SK-N-DZ (cell line): Measurements from ENCODE around the gene LGR4.

Experiments used
- DNase-seq: peaks from one replicate; pipeline ENCODE4 v3.0.0-alpha.2; 2015; ENCODE audit warnings: low spot score

Gene LGR4

GRCh38 chr11:27429761-27430393 is 42.7 kb downstream of the LGR4 start:
- DNase-seq: no peak

GRCh38 chr11:27427183-27427980 is 45.2 kb downstream of the LGR4 start:
- DNase-seq: no peak

GRCh38 chr11:27425814-27426213 is 46.8 kb downstream of the LGR4 start:
- DNase-seq: no peak

GRCh38 chr11:27423125-27423524 is 49.5 kb downstream of the LGR4 start:
- DNase-seq: peak; percentile 32

DNA sequence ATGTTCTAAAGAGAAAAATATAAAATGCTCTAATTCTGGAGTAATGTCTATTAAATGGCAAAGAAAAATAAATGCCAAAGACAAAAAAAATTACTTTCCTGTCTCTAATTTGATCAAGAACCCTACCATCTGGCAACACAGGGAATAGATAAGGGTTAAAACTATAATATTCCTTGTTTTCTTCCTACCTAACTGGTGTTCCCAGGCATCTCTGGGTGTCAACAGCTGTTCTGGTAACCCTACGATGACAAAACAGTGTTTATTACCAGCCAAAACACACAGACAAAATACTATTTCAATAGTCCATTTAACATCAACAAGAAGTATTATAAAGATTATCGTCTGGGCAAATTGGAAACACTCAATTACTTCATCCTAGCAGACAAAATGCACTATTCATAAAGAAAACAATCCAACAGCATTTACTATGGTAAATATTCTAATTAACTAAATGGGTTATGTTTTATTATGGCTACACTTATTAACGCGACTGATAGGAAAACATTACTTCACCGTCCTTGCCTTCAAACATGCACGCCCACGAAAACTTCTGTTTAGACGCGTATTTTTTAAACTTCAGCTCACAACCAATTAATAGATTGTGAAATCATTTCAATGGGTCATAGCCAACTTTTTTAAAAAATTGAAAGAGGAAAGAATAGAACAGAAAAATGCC is 50.6 kb downstream of the LGR4 start:
- peak; percentile 25 for DNase-seq

GRCh38 chr11:27420722-27421572 is 51.6 kb downstream of the LGR4 start:
- no peak for DNase-seq

DNA sequence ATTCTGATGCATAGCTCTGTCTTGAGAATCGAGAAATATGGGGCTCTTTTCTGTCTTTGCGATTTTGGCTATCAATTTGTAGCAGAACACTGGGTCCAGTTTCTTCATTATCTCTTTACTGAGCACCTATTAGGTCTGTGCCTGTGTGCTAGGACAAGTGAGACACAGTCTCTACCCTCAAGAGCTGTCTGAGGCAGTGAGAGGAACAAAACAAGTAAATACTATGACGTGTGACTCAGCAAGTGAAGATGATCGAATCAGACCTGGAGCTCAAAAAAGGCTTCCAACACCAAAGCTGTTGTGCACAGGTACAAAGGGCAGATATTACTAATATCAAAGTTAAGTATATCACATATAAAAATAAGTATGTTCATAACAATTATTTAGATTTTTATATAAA is 52.4 kb downstream of the LGR4 start:
- DNase-seq: no peak

DNA sequence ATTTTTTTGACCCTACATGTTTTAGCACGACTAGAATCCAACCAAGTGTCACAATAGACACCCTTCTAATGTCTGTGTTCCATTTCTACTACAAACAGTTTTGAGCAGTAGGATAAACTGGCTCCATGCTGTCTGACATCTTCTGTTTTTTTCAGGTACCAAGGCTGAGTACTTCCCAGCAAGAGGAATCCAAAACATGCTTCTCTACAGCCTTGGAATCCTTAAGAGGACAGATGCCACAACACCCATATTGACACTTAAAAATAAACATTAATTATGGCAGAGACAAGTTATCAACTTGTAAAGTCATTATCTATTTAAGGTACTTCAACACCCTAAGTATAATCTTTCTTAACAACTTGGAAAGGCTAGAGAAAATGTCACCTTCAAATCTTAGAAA is 54.2 kb downstream of the LGR4 start:
- no peak for DNase-seq

DNA sequence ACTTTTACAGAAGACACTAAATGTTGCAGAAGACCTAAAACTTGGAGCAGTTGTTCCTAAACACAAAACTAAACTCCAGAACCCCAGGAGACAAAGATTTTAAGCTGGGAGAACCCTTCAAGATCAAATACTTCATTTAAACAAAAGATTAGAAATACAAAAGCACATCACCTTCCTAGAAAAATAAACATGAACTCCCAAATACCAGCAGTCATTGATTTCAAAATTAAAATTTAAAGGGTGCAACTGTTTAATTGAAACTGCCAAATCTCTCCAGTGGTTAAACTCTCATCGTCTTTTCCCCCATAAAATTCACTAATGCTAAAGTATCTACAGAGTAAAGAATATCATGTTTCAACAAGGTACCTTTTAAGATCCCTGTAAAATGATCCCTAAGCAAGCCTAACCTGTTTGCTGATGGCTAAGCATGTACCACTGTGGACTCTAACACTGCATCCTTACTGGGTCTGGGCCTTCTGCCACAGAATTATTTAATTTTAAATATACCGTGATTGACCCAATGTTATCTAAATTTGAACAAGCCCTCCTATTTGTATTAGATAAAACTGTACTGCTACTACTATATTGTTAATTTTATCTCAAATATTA is 55.9 kb downstream of the LGR4 start:
- no peak for DNase-seq

GRCh38 chr11:27414644-27415043 is 57.9 kb downstream of the LGR4 start:
- DNase-seq: no peak

DNA sequence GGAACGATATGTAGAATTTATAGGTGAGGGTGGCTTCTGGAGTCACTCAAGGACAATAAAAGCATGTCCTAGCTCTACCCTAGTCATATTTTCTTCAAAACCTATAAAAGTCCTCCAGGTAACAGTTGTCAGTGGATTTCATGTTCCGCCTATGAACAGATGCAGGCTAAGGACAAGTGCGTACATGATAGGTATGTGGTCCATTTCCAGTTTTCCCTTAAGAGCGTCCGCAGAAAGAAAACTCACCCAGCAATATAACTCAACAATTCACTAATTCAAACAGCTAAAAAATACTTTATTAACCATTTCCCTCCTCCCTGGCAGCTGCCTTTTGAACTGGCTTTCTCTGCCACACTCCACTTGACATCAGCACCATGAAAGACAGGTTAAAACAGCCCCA is 59.4 kb downstream of the LGR4 start:
- DNase-seq: no peak

- DNase-seq: no peak
Measured at GRCh38 chr11:27412192-27412691, 60.3 kb downstream of the LGR4 start.

- DNase-seq: no peak
Measured at GRCh38 chr11:27411328-27411727, 61.3 kb downstream of the LGR4 start.

GRCh38 chr11:27410272-27410671 is 62.3 kb downstream of the LGR4 start:
- DNase-seq: no peak

GRCh38 chr11:27409742-27410141 is 62.8 kb downstream of the LGR4 start:
- no peak for DNase-seq

- no peak for DNase-seq
Measured at GRCh38 chr11:27409049-27409448, 63.5 kb downstream of the LGR4 start.

- no peak for DNase-seq
Measured at GRCh38 chr11:27408246-27408800, 64.3 kb downstream of the LGR4 start.

DNA sequence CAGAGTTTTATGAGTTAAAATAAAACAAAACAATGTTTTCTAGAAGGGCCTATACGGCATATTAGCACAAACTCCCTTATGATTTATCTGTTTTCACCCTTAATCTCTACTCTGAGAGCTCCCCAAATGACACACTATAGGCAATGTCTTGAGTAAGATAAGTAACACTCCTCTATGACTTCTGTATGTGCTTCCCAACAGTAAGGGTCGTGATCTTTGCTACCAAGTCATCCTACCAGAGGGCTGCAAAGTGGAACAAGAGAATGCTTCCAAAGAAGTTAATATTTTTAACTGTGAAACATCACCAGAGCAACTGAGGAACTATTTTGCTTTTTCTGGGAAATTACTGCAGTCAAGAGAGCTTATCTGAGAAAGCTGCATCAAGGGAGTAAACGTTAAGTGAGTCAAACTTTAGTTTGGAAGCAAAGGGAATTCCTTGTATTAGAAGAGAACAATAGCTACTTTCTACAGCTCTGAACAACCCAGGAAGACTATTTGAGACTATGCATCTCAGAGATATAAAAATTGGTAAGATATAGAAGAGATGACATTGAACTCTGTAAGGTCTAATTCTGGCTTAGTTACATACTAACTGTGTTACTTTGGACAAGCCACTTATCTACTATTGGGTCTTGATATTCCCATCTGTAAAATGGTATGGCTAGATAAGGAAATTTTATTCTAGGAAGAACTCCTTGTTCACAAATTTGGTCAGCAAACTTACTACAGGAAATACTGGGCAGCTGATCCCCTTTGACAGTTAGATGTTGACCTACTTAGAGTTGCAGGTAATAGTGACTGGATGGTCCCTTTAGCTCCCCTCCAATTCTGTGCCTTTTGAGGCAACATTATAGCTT is 65.9 kb downstream of the LGR4 start:
- DNase-seq: no peak

DNA sequence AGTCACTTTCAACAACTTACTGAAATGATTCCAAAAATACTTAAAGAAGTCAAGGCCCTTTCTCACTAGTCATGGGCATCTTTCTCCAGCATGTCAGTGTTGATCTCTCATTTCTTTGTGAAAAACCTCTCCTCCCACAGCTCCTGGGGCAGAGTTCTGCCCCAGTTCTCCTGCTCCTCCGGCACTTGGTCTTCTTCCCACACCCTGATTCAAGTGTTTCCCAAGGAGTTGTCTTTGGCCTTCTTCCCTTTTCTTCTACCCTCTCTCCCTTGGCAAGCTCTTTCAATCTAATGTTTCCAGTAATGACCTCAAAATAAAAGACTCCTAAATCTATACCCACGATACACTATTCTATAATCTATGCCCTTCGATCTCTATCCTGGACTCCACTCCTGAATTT is 67.5 kb downstream of the LGR4 start:
- DNase-seq: no peak

DNA sequence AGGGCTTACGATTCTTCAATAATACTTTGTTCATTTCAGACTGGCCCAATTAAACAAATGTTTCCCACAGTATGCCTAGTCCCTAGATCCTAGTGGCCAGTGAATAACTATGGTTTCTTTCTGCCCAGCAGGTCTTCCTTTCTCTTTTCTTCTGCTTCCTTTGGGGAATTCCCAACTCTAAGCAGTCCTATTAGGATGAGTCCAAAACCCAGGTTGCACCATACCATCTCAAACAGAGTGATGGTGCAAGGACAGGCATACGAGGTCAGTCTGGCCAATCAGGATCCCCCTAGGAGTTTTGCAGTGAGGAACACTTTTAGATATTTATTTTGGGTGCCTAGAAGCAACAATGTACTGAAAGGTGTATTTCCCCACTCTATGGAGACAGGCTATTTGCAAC is 68.2 kb downstream of the LGR4 start:
- no peak for DNase-seq
